ENCODE results near the gene PARP11.

The PARP11 gene

GRCh38 chr12:3789838-3790237 lies 83.4 kb downstream of the PARP11 start:
- no peaks in the 10 kb centered on the region for H3K4me1 Mint-ChIP-seq (ENCODE audit: low read depth)
- no peak overlapping the region for H3K4me3 Mint-ChIP-seq
- no peaks in the 10 kb centered on the region for H3K27me3 Mint-ChIP-seq
- no peaks in the 10 kb centered on the region for H3K9me3 Mint-ChIP-seq
- no peak overlapping the region for H3K27ac Mint-ChIP-seq
- H3K36me3 Mint-ChIP-seq (ENCODE audit: low read depth): peaks cover 15% of the 10 kb centered on the region

- no peaks in the 10 kb centered on the region for H3K4me1 Mint-ChIP-seq (ENCODE audit: low read depth)
- no peaks in the 10 kb centered on the region for H3K36me3 Mint-ChIP-seq (ENCODE audit: low read depth)
- no peaks in the 10 kb centered on the region for H3K9me3 Mint-ChIP-seq
- no peaks in the 10 kb centered on the region for H3K27me3 Mint-ChIP-seq
- H3K4me3 Mint-ChIP-seq: no peak overlapping the region
- no peak overlapping the region for H3K27ac Mint-ChIP-seq
Measured at GRCh38 chr12:3777206-3777809, 95.9 kb downstream of the PARP11 start.

- Mint-ChIP-seq H3K9me3 (no peaks in the 10 kb centered on the region), H3K4me1 (ENCODE audit: low read depth) (no peaks in the 10 kb centered on the region), H3K27ac (no peak overlapping the region), H3K36me3 (ENCODE audit: low read depth) (no peaks in the 10 kb centered on the region), H3K4me3 (no peak overlapping the region), H3K27me3 (no peaks in the 10 kb centered on the region)
Measured at GRCh38 chr12:3775385-3776035, 97.7 kb downstream of the PARP11 start.

- Mint-ChIP-seq H3K36me3 (ENCODE audit: low read depth) (no peaks in the 10 kb centered on the region), H3K27ac (no peak overlapping the region), H3K4me3 (no peak overlapping the region), H3K4me1 (ENCODE audit: low read depth) (no peaks in the 10 kb centered on the region), H3K9me3 (no peaks in the 10 kb centered on the region), H3K27me3 (no peaks in the 10 kb centered on the region)
Measured at GRCh38 chr12:3772380-3772779, 100.8 kb downstream of the PARP11 start.

- no peaks in the 10 kb centered on the region for H3K9me3 Mint-ChIP-seq
- H3K36me3 Mint-ChIP-seq (ENCODE audit: low read depth): no peaks in the 10 kb centered on the region
- H3K27me3 Mint-ChIP-seq: no peaks in the 10 kb centered on the region
- no peak overlapping the region for H3K27ac Mint-ChIP-seq
- H3K4me3 Mint-ChIP-seq: no peak overlapping the region
- no peaks in the 10 kb centered on the region for H3K4me1 Mint-ChIP-seq (ENCODE audit: low read depth)
Measured at GRCh38 chr12:3771853-3772252, 101.3 kb downstream of the PARP11 start.

GRCh38 chr12:3770891-3771290 lies 102.3 kb downstream of the PARP11 start:
- Mint-ChIP-seq H3K27me3 (no peaks in the 10 kb centered on the region), H3K36me3 (ENCODE audit: low read depth) (no peaks in the 10 kb centered on the region), H3K4me1 (ENCODE audit: low read depth) (no peaks in the 10 kb centered on the region), H3K9me3 (no peaks in the 10 kb centered on the region), H3K27ac (no peak overlapping the region), H3K4me3 (no peak overlapping the region)

GRCh38 chr12:3768911-3769447 lies 104.2 kb downstream of the PARP11 start:
- Mint-ChIP-seq H3K27ac (no peak overlapping the region), H3K9me3 (no peaks in the 10 kb centered on the region), H3K36me3 (ENCODE audit: low read depth) (no peaks in the 10 kb centered on the region), H3K4me3 (no peak overlapping the region), H3K27me3 (no peaks in the 10 kb centered on the region), H3K4me1 (ENCODE audit: low read depth) (no peaks in the 10 kb centered on the region)

GRCh38 chr12:3761116-3761735 lies 112.0 kb downstream of the PARP11 start:
- Mint-ChIP-seq H3K27ac (no peak overlapping the region), H3K4me1 (ENCODE audit: low read depth) (no peaks in the 10 kb centered on the region), H3K9me3 (no peaks in the 10 kb centered on the region), H3K36me3 (ENCODE audit: low read depth) (no peaks in the 10 kb centered on the region), H3K4me3 (no peak overlapping the region), H3K27me3 (no peaks in the 10 kb centered on the region)

GRCh38 chr12:3759878-3760277 lies 113.3 kb downstream of the PARP11 start:
- no peak overlapping the region for H3K4me3 Mint-ChIP-seq
- H3K9me3 Mint-ChIP-seq: no peaks in the 10 kb centered on the region
- H3K27me3 Mint-ChIP-seq: no peaks in the 10 kb centered on the region
- no peak overlapping the region for H3K27ac Mint-ChIP-seq
- H3K4me1 Mint-ChIP-seq (ENCODE audit: low read depth): peaks cover 3% of the 10 kb centered on the region
- H3K36me3 Mint-ChIP-seq (ENCODE audit: low read depth): no peaks in the 10 kb centered on the region

Data from stimulated activated naive CD8-positive, alpha-beta T cell treated with anti-CD3 and anti-CD28 coated beads, Interleukin-15, Interleukin-2, amounts not matched to agents 100 ng/mL and 50 ng/mL, for 24 hours (primary cell).